Stimulated activated naive CD8-positive, alpha-beta T cell treated with anti-CD3 and anti-CD28 coated beads, Interleukin-15, Interleukin-2, amounts not matched to agents 100 ng/mL and 50 ng/mL, for 24 hours (primary cell): ENCODE results near the gene TPST2.

Experiments
- H3K27ac Mint-ChIP-seq: one replicate; pipeline ENCODE4 v1.8.0; 2021; ENCODE audit warnings: mild to moderate bottlenecking, mixed read lengths
- H3K27me3 Mint-ChIP-seq: one replicate; pipeline ENCODE4 v1.8.0; 2021; ENCODE audit warnings: mixed read lengths
- H3K36me3 Mint-ChIP-seq: one replicate; pipeline ENCODE4 v1.8.0; 2021; ENCODE audit warnings: low read depth, mixed read lengths
- H3K4me1 Mint-ChIP-seq: one replicate; pipeline ENCODE4 v1.8.0; 2021; ENCODE audit warnings: low read depth, mixed read lengths
- H3K4me3 Mint-ChIP-seq: one replicate; pipeline ENCODE4 v1.8.0; 2021; ENCODE audit warnings: mild to moderate bottlenecking, mixed read lengths
- H3K9me3 Mint-ChIP-seq: one replicate; pipeline ENCODE4 v1.8.0; 2021; ENCODE audit warnings: mixed read lengths

TPST2 gene

DNA sequence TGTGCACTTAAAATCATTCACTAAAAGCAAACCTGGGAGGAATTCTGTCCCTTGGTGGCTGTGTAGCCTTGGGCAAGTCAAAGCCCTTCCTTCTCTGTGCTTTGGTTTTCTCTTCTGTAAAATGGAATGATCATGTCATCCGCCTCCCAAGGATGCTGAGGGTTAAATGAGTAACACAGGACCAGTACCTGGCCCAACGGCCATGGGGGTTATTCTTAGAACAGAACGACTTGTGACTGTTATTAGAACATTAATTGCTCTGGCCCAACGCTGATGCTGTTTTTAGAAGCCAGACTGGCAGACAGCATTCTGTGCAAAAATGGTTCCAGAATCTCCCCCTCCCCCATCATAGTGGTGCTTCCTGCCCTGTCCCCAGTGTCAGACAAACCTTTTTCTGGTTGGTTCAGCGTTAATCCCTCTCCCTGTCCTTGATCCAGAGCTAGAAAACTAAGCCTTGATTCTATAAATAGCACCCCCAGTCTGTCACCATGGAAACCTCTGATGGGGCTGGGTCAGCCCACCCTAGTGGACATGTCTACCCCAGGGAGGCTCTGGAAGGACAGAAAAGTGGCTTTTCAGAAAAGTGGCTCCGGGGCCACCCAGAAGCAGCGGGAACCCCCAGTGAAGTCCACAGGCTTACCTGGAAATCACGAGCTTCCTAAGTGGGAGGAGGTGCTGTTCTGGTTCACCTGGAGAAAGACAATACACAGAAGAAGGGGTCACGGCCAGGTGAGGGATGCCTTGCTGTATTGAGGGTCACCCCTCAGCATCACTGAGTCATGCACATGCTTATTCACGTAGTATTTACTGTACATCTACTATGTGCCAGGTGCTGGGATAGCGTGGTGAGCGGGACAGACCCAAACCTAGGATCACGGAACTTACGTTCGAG is 62.1 kb downstream of the TPST2 start:
- H3K36me3 Mint-ChIP-seq: peaks cover 50% of the 10 kb centered on the region
- no peaks in the 10 kb centered on the region for H3K9me3 Mint-ChIP-seq
- H3K27ac Mint-ChIP-seq: no peak overlapping the region
- peaks cover 11% of the 10 kb centered on the region for H3K4me1 Mint-ChIP-seq
- no peaks in the 10 kb centered on the region for H3K27me3 Mint-ChIP-seq
- no peak overlapping the region for H3K4me3 Mint-ChIP-seq

DNA sequence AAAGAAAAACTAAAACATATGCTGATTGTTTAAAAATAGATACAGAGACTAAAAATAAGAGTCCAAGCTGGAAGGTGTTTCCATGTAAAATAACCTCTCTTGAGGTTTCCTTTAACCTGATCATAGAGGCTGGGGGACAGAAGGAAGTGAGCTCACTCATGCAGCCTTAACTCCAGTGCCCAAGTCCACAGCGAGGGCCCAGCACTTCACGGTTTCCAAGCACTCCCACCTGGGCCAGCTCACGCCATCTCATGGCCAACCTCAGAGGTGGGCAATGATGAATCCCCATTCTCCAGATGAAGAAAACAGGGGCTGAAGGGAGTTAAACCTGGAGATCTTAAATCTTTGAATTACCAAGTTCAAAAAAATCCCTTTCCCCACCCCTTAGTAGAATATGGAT is 62.8 kb downstream of the TPST2 start:
- Mint-ChIP-seq H3K36me3 (peaks cover 45% of the 10 kb centered on the region), H3K4me3 (no peak overlapping the region), H3K27me3 (no peaks in the 10 kb centered on the region), H3K4me1 (peaks cover 5% of the 10 kb centered on the region), H3K27ac (no peak overlapping the region), H3K9me3 (no peaks in the 10 kb centered on the region)

DNA sequence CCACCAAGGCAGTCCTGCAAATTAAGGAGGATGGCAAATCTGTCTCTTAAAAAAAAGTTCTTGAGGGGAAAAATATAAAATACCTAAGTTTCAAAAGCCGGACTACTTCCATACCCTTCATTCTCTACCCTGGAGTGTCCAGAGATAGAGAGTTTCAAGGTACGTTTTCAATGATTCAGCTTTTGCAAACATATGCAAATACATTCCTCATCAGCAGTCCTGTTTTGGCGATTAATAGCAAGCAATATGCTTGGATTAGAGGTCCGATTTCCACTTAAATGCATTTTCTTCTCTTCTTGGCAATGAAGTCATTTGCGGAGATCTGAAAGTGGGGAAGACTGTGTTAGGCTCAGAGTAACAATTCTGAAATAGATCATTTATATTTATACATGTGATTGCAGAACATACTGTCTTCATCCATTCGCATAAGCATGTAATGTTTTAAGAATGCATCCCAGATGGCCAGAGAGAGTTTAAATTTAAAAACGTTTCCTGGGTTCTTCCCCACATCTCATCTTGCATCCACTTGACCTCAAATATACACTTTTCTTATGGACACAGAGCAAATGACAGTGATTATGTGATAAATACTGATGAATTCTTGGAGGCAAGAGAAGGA is 63.9 kb downstream of the TPST2 start:
- H3K36me3 Mint-ChIP-seq: peaks cover 36% of the 10 kb centered on the region
- no peaks in the 10 kb centered on the region for H3K4me1 Mint-ChIP-seq
- no peaks in the 10 kb centered on the region for H3K27me3 Mint-ChIP-seq
- H3K27ac Mint-ChIP-seq: no peak overlapping the region
- H3K4me3 Mint-ChIP-seq: no peak overlapping the region
- no peaks in the 10 kb centered on the region for H3K9me3 Mint-ChIP-seq

DNA sequence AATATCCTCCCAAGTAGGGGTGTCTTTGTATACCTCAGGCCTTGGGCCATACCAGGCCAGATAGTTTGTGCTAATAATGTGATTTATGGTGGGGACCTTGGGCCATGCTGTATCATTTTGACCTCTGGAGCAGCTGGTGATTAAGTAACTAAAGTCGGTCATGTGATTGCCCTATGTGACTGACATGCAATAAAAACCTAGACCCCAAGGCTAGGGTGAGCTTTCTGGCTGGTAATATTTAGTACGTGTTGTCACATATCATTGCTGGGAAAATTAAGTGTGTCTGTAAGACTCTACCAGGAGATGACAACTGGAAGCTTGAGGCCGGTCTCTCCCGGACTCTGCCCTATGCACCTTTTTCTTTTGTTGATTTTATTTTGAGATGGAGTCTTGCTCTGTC is 65.1 kb downstream of the TPST2 start:
- H3K27me3 Mint-ChIP-seq: no peaks in the 10 kb centered on the region
- H3K36me3 Mint-ChIP-seq: peaks cover 28% of the 10 kb centered on the region
- no peak overlapping the region for H3K27ac Mint-ChIP-seq
- no peaks in the 10 kb centered on the region for H3K4me1 Mint-ChIP-seq
- no peaks in the 10 kb centered on the region for H3K9me3 Mint-ChIP-seq
- no peak overlapping the region for H3K4me3 Mint-ChIP-seq

DNA sequence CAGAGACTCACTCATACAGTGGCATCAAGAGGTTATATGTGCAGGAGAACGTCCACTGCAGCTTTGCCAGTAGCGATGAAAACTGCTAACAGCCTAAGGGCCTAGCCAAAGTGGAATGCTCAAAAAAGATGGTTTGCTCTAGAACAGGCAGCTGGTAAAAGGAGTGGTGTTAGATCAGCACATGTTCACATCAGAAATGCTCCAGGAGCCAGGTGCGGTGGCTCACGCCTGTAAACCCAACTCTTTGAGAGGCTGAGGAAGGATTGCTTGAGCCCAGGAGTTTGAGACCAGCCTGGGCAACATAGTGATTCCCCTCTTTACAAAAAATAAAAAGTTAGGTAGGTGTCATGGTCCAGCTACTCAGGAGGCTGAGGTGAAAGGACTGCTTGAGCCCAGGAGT is 67.3 kb downstream of the TPST2 start:
- Mint-ChIP-seq H3K4me3 (no peak overlapping the region), H3K27me3 (no peaks in the 10 kb centered on the region), H3K9me3 (no peaks in the 10 kb centered on the region), H3K4me1 (no peaks in the 10 kb centered on the region), H3K36me3 (peaks cover 19% of the 10 kb centered on the region), H3K27ac (no peak overlapping the region)

DNA sequence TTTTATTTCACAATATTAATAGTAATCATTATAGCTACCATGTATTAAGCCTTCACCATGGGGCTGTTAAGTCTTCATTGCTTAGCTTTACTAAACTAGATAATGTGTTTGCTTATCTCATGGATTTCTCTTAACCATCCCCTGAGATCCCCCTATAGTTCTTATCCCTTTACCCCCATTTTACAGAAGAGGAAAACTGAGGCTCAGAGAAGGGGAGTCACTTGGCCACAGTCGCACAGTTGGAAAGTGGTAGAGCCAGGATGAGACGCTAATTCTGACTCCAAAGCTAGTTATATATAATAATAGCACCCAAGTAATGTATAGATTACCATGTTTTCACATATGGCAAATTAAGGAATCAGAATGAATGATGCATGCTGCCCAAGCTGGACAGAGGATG is 67.9 kb downstream of the TPST2 start:
- no peak overlapping the region for H3K4me3 Mint-ChIP-seq
- H3K9me3 Mint-ChIP-seq: no peaks in the 10 kb centered on the region
- no peak overlapping the region for H3K27ac Mint-ChIP-seq
- H3K27me3 Mint-ChIP-seq: no peaks in the 10 kb centered on the region
- peaks cover 15% of the 10 kb centered on the region for H3K36me3 Mint-ChIP-seq
- H3K4me1 Mint-ChIP-seq: no peaks in the 10 kb centered on the region

DNA sequence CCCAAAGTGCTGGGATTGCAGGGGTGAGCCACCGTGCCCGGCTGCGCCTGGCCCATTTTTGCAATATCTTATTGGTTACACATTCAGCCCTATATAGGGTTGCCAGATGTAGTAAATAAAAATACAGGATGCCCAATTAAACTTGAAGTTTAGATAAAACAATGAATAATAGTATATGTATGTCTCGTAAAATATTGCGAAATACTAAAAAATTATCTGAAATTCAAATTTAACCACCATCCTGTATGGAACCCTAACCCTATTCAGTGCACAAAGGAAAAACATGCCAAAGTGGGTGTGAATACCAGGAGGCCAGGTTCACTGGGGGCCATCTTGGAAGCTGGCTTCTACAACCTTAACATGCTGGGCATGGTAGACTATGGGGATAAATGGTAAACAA is 72.5 kb downstream of the TPST2 start:
- Mint-ChIP-seq H3K27ac (no peak overlapping the region), H3K36me3 (peaks cover 2% of the 10 kb centered on the region), H3K9me3 (no peaks in the 10 kb centered on the region), H3K27me3 (no peaks in the 10 kb centered on the region), H3K4me1 (peaks cover 18% of the 10 kb centered on the region), H3K4me3 (no peak overlapping the region)

DNA sequence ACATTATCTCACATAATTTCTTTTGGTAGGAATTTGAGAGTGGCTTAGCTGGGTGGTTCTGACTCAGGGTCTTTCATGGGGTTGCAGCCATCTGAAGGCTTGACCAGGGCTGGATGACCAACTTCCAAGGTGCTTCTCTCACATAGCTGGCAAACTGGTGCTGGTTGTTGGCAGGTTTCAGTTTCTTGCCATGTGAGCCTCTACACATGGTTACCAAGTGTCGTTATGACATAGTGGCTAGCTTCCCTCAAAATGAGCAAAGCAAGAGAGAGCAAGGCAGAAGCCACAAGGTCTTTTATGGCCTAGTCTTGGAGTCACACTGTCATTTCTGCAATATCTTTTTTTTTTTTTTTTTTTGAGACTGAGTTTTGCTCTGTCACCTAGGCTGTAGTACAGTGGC is 73.4 kb downstream of the TPST2 start:
- H3K4me3 Mint-ChIP-seq: no peak overlapping the region
- H3K27ac Mint-ChIP-seq: no peak overlapping the region
- peaks cover 6% of the 10 kb centered on the region for H3K36me3 Mint-ChIP-seq
- H3K9me3 Mint-ChIP-seq: no peaks in the 10 kb centered on the region
- H3K4me1 Mint-ChIP-seq: peaks cover 26% of the 10 kb centered on the region
- no peaks in the 10 kb centered on the region for H3K27me3 Mint-ChIP-seq

DNA sequence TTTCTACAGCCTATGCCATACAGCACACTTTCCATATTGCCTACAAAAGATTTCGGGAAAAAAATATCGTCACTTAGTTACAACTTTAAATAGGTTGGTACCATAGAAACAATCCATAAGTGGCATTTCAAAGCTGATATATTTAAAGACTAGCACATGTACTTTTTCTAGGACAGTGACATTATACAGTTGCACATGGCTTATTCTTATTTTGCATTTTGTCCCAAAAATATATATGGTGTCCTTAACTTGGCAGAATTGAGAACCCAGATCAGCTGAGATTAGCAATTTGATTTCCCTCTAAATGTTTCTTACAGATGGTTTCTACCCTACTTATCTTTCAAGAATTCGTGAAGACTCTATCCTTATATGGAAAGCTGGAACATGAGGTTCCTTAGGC is 74.0 kb downstream of the TPST2 start:
- H3K27ac Mint-ChIP-seq: no peak overlapping the region
- H3K36me3 Mint-ChIP-seq: peaks cover 6% of the 10 kb centered on the region
- peaks cover 32% of the 10 kb centered on the region for H3K4me1 Mint-ChIP-seq
- H3K9me3 Mint-ChIP-seq: no peaks in the 10 kb centered on the region
- no peaks in the 10 kb centered on the region for H3K27me3 Mint-ChIP-seq
- no peak overlapping the region for H3K4me3 Mint-ChIP-seq

DNA sequence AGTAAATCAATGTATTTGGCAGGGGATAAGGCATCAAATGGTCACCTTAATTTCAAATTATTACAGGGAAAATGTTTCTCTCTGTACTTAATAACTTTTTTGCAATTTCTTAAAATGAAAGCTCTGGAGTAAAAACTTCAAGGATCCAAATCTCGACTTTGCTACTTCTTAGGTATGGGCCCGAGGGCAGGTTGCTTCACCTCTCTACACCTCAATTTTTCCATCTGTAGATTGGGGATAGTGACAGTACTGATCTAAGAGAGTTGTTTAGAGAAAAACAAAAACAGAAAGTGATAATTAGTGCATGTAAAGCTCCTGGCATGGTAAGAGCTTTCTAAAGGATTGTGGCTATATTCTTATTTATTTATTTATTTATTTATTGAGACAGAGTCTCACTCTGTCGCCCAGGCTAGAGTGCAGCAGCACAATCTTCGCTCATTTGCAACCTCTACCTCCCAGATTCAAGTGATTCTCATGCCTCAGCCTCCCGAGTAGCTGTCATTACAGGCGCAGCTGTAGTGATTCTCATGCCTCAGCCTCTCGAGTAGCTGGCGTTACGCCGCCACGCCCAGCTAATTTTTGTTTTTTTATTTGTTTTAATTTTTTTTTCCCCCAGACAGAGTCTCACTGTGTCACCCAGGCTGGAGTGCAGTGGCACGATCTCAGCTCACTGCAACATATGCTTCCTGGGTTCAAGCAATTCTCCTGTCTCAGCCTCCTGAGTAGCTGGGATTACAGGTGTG is 75.3 kb downstream of the TPST2 start:
- Mint-ChIP-seq H3K4me3 (peak overlapping the region; percentile 100), H3K36me3 (peaks cover 17% of the 10 kb centered on the region), H3K27ac (no peak overlapping the region)

DNA sequence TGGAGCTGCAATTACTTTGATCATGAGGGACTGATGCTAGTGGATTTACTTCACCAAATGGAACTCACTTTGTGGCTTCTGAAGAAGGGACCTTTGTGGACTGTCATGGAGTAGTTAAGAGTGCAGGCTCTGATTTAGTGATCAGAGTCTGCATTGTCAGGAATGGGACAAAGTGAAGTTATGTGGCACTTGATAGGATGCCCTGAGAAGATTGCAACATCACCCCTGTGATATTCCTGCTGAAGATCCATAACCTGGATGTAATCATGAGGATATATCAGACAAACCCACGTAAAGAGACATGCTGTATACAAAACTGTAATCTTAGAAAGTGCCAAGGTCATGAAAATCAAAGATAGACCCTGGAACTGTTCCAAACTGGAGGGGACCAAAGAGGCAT is 76.1 kb downstream of the TPST2 start:
- Mint-ChIP-seq H3K4me3 (peak overlapping the region; percentile 100), H3K4me1 (peaks cover 42% of the 10 kb centered on the region), H3K36me3 (peaks cover 24% of the 10 kb centered on the region), H3K27ac (peak overlapping the region; percentile 19), H3K27me3 (no peaks in the 10 kb centered on the region), H3K9me3 (no peaks in the 10 kb centered on the region)

More for the DNA sequence above, 75.3 kb downstream of the TPST2 start:
- Mint-ChIP-seq H3K27me3 (no peaks in the 10 kb centered on the region), H3K4me1 (peaks cover 38% of the 10 kb centered on the region), H3K9me3 (no peaks in the 10 kb centered on the region)

DNA sequence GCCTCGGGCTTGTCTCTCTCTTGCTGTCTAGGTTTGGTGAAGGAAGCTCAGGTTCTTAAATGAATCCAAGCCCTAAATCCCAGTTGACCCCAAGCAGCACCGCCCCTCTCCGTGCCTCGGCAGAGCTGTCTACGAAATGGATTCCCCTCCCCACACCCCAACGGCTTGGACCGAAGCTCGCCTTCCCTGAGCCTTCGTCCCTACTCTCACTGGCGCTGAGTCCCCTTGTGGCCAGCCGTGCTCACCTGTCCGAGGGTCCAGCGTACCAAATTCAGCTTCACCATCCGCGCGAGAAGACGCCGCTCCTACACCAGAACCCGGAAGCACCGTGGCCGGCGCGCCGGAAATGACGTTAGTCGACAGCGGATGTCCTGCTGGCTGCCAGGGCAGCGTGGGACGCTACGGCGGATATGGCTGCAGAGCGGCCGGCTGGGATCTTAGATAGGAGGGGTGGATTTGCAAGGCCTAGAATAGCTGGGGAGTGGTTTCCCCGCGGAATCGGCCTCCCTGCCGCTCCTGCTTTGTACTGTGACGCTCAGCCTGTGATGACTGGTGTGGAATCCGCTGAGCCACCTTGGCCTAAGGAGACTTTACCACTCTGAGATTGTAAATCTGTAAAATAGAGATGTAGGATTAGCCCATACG is 77.7 kb downstream of the TPST2 start, which contains the start of gene TFIP11:
TSS of gene TFIP11 (minus strand) at position 325 of the 645 bp plus-strand sequence. CDS start 2,201 bp downstream, outside the sequence.
- H3K27me3 Mint-ChIP-seq: no peaks in the 10 kb centered on the region
- H3K27ac Mint-ChIP-seq: peak within 1 kb of the TSS; percentile 96
- peak within 1 kb of the TSS; percentile 100 for H3K4me3 Mint-ChIP-seq
- peaks cover 30% of the 10 kb centered on the region for H3K36me3 Mint-ChIP-seq
- H3K9me3 Mint-ChIP-seq: no peaks in the 10 kb centered on the region
- peaks cover 42% of the 10 kb centered on the region for H3K4me1 Mint-ChIP-seq

DNA sequence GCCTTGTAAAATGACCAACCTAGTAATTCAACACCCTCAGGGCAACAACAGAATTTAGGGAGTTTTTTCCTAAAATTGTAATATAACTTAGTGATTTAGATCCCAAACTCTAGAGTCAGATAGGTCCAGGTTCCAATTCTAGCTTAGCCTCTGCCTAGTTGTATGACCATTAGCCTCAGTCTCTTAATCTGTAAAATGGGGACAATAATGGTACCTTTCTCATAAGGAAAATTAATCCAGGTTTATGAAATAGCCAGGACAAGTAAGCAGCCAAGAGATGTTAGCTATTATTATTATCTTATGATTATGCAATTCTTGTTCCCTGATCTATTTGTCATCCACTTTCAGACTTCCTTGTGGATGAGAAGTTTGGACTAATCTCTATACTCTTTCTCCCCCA is 81.8 kb downstream of the TPST2 start:
- no peak overlapping the region for H3K4me3 Mint-ChIP-seq
- no peak overlapping the region for H3K27ac Mint-ChIP-seq
- H3K27me3 Mint-ChIP-seq: no peaks in the 10 kb centered on the region
- H3K4me1 Mint-ChIP-seq: peaks cover 45% of the 10 kb centered on the region
- H3K9me3 Mint-ChIP-seq: no peaks in the 10 kb centered on the region
- H3K36me3 Mint-ChIP-seq: peaks cover 61% of the 10 kb centered on the region

DNA sequence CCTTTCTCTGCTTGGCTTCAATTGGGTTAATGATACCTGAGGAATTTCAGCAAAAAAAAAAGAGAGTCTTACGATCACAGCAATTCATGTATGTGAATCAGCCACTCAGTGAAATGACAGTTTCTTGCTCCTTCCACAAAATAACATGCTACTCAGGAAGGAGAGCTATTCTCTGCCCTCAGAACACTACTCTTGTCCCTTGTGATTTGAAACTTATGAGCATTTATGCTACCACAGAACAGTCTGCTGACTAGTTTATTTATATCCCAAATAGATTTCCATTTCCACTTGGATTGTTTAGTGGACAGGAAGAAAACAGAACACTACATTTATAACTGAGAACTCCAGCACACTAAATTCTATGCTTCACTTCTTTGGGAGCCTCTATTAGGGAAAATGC is 86.2 kb downstream of the TPST2 start:
- H3K27ac Mint-ChIP-seq: no peak overlapping the region
- H3K9me3 Mint-ChIP-seq: no peaks in the 10 kb centered on the region
- H3K4me3 Mint-ChIP-seq: no peak overlapping the region
- peaks cover 25% of the 10 kb centered on the region for H3K4me1 Mint-ChIP-seq
- no peaks in the 10 kb centered on the region for H3K27me3 Mint-ChIP-seq
- peaks cover 69% of the 10 kb centered on the region for H3K36me3 Mint-ChIP-seq
